SU-DHL-6 (cell line): ENCODE results near the gene KLHL36.
A peak's percentile ranks its signal among the peaks of the same experiment; 100 is the strongest.
"Not testable (repeated sequence)": the region's sequence is repeated elsewhere in the genome, so short reads cannot be mapped to it uniquely, and the experiment has no call there.

Experiments
- H2AFZ ChIP-seq: fragments of 200-600 bp; sonication (generic); 2 replicates; pipeline ENCODE4 v1.6.1; 2014; ENCODE audit warnings: low read depth, mild to moderate bottlenecking, moderate library complexity, mixed read lengths, antibody characterized with exemption, low read length; ENCODE audit not compliant: severe bottlenecking
- H3F3A ChIP-seq: fragments of 200-600 bp; shearing (Covaris generic); 2 replicates; pipeline ENCODE4 v1.6.0; 2016; ENCODE audit warnings: antibody characterized with exemption, mild to moderate bottlenecking; ENCODE audit not compliant: insufficient read depth
- H3K27ac ChIP-seq: fragments of 200-600 bp; sonication (generic); 2 replicates; pipeline ENCODE4 v1.5.1; 2016; ENCODE audit warnings: low read depth, mild to moderate bottlenecking, low read length, moderate library complexity, mixed read lengths
- H3K27me3 ChIP-seq: fragments of 200-600 bp; sonication (generic), shearing (Covaris generic); 2 replicates; pipeline ENCODE4 v1.6.0; 2014; ENCODE audit warnings: mild to moderate bottlenecking, low read length
- H3K36me3 ChIP-seq: fragments of 200-600 bp; sonication (generic); 2 replicates; pipeline ENCODE4 v1.6.1; 2014; ENCODE audit warnings: mild to moderate bottlenecking, low read length, mixed read lengths
- H3K4me2 ChIP-seq: fragments of 300-600, 200-600 bp; shearing (Covaris generic), sonication (generic); 2 replicates; pipeline ENCODE4 v1.6.0; 2014; ENCODE audit warnings: low read length, low read depth, mild to moderate bottlenecking; ENCODE audit not compliant: poor library complexity, severe bottlenecking
- H3K4me3 ChIP-seq: fragments of 200-600 bp; sonication (generic); 2 replicates; pipeline ENCODE4 v1.5.1; 2014; ENCODE audit warnings: antibody characterized with exemption, low read length, mild to moderate bottlenecking, mixed read lengths; ENCODE audit not compliant: insufficient read depth, poor library complexity, severe bottlenecking
- H3K79me2 ChIP-seq: fragments of 200-600 bp; sonication (generic); 2 replicates; pipeline ENCODE4 v1.6.1; 2014; ENCODE audit warnings: mild to moderate bottlenecking, low read length, moderate library complexity; ENCODE audit not compliant: insufficient read depth
- H3K9ac ChIP-seq: fragments of 200-600 bp; sonication (generic); 2 replicates; pipeline ENCODE4 v1.7.0; 2014; ENCODE audit warnings: mild to moderate bottlenecking, low read length
- H3K9me2 ChIP-seq: fragments of 200-600 bp; sonication (generic); replicated peaks from 2 replicates; pipeline ENCODE4 v1.6.1; 2014; ENCODE audit warnings: low read length; ENCODE audit not compliant: insufficient read depth
- H3K9me3 ChIP-seq: fragments of 200-600 bp; sonication (generic); 2 replicates; pipeline ENCODE4 v1.6.1; 2014; ENCODE audit warnings: low read length, mixed read lengths; ENCODE audit not compliant: insufficient read depth
- H4K20me1 ChIP-seq: fragments of 200-600 bp; sonication (generic); 2 replicates; pipeline ENCODE4 v1.6.1; 2014; ENCODE audit warnings: low read depth, mild to moderate bottlenecking, antibody characterized with exemption, low read length, moderate library complexity, mixed read lengths
- EZH2phosphoT487 ChIP-seq: fragments of 200-600 bp; sonication (generic), shearing (Covaris generic); conservative IDR thresholded peaks from 2 replicates; pipeline ENCODE4 v1.6.1; 2018; ENCODE audit warnings: mild to moderate bottlenecking, antibody characterized with exemption, low read length, moderate library complexity, mixed read lengths
- TF ChIP-seq, protein P1 (sequence below): fragments of 200-600 bp; sonication (generic); IDR thresholded peaks from one replicate; pipeline ENCODE4 v1.5.1; 2017; ENCODE audit warnings: antibody characterized with exemption, mild to moderate bottlenecking, low read length, moderate library complexity; ENCODE audit not compliant: insufficient read depth, poor library complexity, severe bottlenecking

Gene KLHL36

DNA sequence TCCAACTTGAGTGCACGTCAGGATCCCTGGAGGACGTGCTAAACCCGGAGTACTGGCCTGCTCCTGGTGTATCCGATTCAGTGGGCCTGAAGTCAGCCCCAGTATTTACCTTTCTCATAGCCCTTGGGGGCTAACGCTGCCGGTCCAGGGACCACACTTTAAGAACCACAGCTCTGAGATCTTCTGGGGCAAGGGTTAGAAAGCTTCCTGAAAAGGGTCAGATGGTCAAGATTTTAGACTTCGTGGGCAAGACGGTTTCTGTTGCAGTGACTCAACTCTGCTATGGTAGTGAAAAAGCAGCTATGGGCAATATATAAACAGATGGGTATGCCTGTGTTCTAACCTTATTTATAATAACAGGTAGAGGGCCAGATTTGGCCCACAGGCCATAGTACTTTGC is 36.9 kb downstream of the KLHL36 start:
- no peak overlapping the region for H3K4me2 ChIP-seq
- H3K79me2 ChIP-seq, result no peaks in the 10 kb centered on the region
- no peak overlapping the region for H2AFZ ChIP-seq
- H3K9me3 ChIP-seq, result no peaks in the 10 kb centered on the region
- TF ChIP-seq EZH2phosphoT487, result no peak
- TF ChIP-seq, protein P1, sequence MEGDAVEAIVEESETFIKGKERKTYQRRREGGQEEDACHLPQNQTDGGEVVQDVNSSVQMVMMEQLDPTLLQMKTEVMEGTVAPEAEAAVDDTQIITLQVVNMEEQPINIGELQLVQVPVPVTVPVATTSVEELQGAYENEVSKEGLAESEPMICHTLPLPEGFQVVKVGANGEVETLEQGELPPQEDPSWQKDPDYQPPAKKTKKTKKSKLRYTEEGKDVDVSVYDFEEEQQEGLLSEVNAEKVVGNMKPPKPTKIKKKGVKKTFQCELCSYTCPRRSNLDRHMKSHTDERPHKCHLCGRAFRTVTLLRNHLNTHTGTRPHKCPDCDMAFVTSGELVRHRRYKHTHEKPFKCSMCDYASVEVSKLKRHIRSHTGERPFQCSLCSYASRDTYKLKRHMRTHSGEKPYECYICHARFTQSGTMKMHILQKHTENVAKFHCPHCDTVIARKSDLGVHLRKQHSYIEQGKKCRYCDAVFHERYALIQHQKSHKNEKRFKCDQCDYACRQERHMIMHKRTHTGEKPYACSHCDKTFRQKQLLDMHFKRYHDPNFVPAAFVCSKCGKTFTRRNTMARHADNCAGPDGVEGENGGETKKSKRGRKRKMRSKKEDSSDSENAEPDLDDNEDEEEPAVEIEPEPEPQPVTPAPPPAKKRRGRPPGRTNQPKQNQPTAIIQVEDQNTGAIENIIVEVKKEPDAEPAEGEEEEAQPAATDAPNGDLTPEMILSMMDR, result no peak
- H3K9ac ChIP-seq, result no peak overlapping the region
- no peaks in the 10 kb centered on the region for H3K9me2 ChIP-seq
- H3F3A ChIP-seq, result no peaks in the 10 kb centered on the region
- H3K36me3 ChIP-seq, result no peaks in the 10 kb centered on the region
- H3K4me3 ChIP-seq, result no peak overlapping the region
- no peaks in the 10 kb centered on the region for H3K27me3 ChIP-seq
- no peak overlapping the region for H3K27ac ChIP-seq
- H4K20me1 ChIP-seq, result no peaks in the 10 kb centered on the region

DNA sequence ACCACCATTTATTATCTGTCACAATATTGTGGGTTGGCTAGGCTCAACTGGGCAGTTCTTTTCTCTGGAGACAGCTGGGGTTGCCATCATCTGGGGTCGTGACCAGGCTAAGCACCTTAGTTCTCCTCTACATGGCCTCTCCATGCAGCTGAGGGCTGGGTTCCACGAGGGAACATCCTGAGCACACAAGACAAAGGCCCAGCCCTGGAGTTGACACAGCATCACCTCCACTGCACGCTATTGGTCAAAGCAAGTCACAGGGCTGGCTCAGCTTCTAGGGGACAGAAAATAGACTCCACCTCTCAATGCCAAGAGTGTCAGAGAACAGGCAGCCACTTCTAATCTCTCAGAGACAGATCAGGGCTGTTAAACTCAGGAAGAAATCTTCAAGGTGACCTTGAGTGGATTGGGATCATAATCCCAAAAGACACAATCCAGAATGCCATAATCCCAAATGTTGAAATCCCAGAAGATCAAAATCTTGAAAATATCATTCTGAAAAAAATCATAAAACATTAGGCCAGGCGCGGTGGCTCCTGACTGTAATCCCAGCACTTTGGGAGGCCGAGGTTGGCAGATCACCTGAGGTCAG is 38.5 kb downstream of the KLHL36 start:
- H3K36me3 ChIP-seq, result no peaks in the 10 kb centered on the region
- no peaks in the 10 kb centered on the region for H3K27me3 ChIP-seq
- no peak overlapping the region for H3K4me3 ChIP-seq
- no peaks in the 10 kb centered on the region for H3K9me2 ChIP-seq
- H4K20me1 ChIP-seq, result no peaks in the 10 kb centered on the region
- H3K9ac ChIP-seq, result no peak overlapping the region
- no peaks in the 10 kb centered on the region for H3F3A ChIP-seq
- no peak for TF ChIP-seq EZH2phosphoT487
- TF ChIP-seq, protein P1, result no peak
- no peak overlapping the region for H3K27ac ChIP-seq
- no peak overlapping the region for H2AFZ ChIP-seq
- H3K79me2 ChIP-seq, result no peaks in the 10 kb centered on the region
- no peak overlapping the region for H3K4me2 ChIP-seq
- H3K9me3 ChIP-seq, result no peaks in the 10 kb centered on the region

DNA sequence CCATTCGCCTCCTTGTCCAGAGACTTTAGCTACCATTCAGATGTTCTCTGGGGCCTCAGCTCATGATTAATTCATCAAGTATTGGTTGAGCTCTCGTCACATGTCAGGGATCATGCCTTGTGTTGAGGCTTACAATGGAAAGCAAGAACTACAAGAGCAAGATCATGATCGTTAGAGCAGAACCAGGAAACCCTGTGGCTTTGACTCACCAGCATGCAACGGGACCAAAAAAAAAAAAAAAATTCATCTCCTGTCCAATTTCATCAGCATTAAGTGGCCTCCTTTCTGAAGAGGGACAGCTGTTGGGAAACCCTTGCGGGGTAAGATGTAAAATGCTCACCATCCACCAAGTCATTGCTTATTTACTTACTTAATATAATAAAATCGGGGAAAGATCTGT is 39.4 kb downstream of the KLHL36 start:
- Histone ChIP-seq H3K36me3 (no peaks in the 10 kb centered on the region), H2AFZ (no peak overlapping the region), H3K27ac (no peak overlapping the region), H3K9me2 (no peaks in the 10 kb centered on the region), H3K27me3 (no peaks in the 10 kb centered on the region), H3F3A (no peaks in the 10 kb centered on the region), H3K9me3 (no peaks in the 10 kb centered on the region), H4K20me1 (no peaks in the 10 kb centered on the region), H3K4me2 (peak overlapping the region; percentile 22), H3K9ac (no peak overlapping the region), H3K79me2 (no peaks in the 10 kb centered on the region), H3K4me3 (no peak overlapping the region)
- no peak for TF ChIP-seq EZH2phosphoT487
- TF ChIP-seq, protein P1, result no peak

- H3K79me2 ChIP-seq, H3F3A ChIP-seq, H3K9me2 ChIP-seq, H3K4me2 ChIP-seq, H2AFZ ChIP-seq, H4K20me1 ChIP-seq, H3K27ac ChIP-seq, H3K4me3 ChIP-seq, H3K36me3 ChIP-seq, H3K9ac ChIP-seq, H3K27me3 ChIP-seq, H3K9me3 ChIP-seq: not testable (repeated sequence)
Measured at GRCh38 chr16:84688163-84688562, 39.9 kb downstream of the KLHL36 start.
